GM03348 (cell line): ENCODE measurements around the gene PLXND1.
"Not testable (repeated sequence)": the region's sequence is repeated elsewhere in the genome, so short reads cannot be mapped to it uniquely, and the experiment has no call there.

ENCODE experiments used
- DNase-seq: peaks from one replicate; pipeline ENCODE4 v3.0.0; 2012; ENCODE audit warnings: low spot score

The PLXND1 gene

GRCh38 chr3:129606636-129607390, at the start of gene PLXND1:
PLXND1 (minus strand) TSS chr3:129606676; CDS start chr3:129606639, 37 bp downstream.
- peak; percentile 96 for DNase-seq

- DNase-seq = no peak
Measured at GRCh38 chr3:129655291-129655700, 48.8 kb upstream of the PLXND1 start.

GRCh38 chr3:129654131-129654530, 47.7 kb upstream of the PLXND1 start:
- DNase-seq = peak; percentile 78

- no peak for DNase-seq
Measured at GRCh38 chr3:129653019-129653418, 46.5 kb upstream of the PLXND1 start.

- peak; percentile 67 for DNase-seq
Measured at GRCh38 chr3:129651435-129652202, 45.1 kb upstream of the PLXND1 start.

GRCh38 chr3:129650256-129650872, 43.9 kb upstream of the PLXND1 start:
- DNase-seq = peak; percentile 76

- no peak for DNase-seq
Measured at GRCh38 chr3:129648391-129648790, 41.9 kb upstream of the PLXND1 start.

- DNase-seq = no peak
Measured at GRCh38 chr3:129645286-129645685, 38.8 kb upstream of the PLXND1 start.

GRCh38 chr3:129644836-129645235, 38.4 kb upstream of the PLXND1 start:
- no peak for DNase-seq

GRCh38 chr3:129641567-129642260, 35.2 kb upstream of the PLXND1 start:
- not testable (repeated sequence) for DNase-seq

- DNase-seq = not testable (repeated sequence)
Measured at GRCh38 chr3:129640985-129641384, 34.5 kb upstream of the PLXND1 start.

GRCh38 chr3:129638481-129638880, 32.0 kb upstream of the PLXND1 start:
- DNase-seq = no peak

- no peak for DNase-seq
Measured at GRCh38 chr3:129636082-129636481, 29.6 kb upstream of the PLXND1 start.

GRCh38 chr3:129635656-129636055, 29.2 kb upstream of the PLXND1 start:
- no peak for DNase-seq

- DNase-seq = no peak
Measured at GRCh38 chr3:129633751-129634481, 27.4 kb upstream of the PLXND1 start.

- no peak for DNase-seq
Measured at GRCh38 chr3:129632977-129633376, 26.5 kb upstream of the PLXND1 start.

GRCh38 chr3:129632556-129632955, 26.1 kb upstream of the PLXND1 start:
- DNase-seq = no peak

GRCh38 chr3:129632056-129632455, 25.6 kb upstream of the PLXND1 start:
- no peak for DNase-seq

- no peak for DNase-seq
Measured at GRCh38 chr3:129629011-129629410, 22.5 kb upstream of the PLXND1 start.

- peak; percentile 59 for DNase-seq
Measured at GRCh38 chr3:129628169-129628522, 21.7 kb upstream of the PLXND1 start.

- peak; percentile 84 for DNase-seq
Measured at GRCh38 chr3:129627350-129628168, 21.1 kb upstream of the PLXND1 start.
